ENCODE measurements around the gene SV2C. TPM values are rescaled to one million over a fixed set of nuclear protein-coding genes. Genes with fewer than 3 reads are reported as not detected.

The SV2C gene
- total and polyA plus RNA-seq, 2 of the 13 experiments (the other 11 are each of a cell fraction or from before 2014, with no cell fraction given) = not detected

DNA sequence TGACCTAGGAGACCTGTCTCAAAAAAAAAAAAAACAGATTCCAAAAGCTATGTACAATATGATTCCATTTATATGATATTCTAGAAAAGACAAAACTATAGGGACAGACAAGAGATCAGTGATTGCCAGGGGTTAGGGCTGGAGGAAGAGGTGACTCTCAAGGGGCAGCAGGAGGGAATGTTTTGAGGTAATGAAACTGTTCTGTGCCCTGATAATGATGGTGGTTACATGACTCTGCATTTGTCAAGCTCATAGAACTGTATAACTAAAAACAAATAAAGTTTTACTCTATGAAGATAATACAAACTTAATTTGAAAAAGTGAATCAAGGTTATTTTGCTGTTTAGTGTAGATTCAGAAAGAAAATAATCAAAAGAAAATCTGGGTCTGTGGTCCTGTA is 194.6 kb downstream of the SV2C start:
- FAIRE-seq = no peak
- BruUV-seq (replicated peaks) = no TSS peak
- no peaks in the 10 kb centered on the region for H3K79me2 ChIP-seq (ENCODE audit: insufficient read depth, low read length)
- TF ChIP-seq, protein P1, sequence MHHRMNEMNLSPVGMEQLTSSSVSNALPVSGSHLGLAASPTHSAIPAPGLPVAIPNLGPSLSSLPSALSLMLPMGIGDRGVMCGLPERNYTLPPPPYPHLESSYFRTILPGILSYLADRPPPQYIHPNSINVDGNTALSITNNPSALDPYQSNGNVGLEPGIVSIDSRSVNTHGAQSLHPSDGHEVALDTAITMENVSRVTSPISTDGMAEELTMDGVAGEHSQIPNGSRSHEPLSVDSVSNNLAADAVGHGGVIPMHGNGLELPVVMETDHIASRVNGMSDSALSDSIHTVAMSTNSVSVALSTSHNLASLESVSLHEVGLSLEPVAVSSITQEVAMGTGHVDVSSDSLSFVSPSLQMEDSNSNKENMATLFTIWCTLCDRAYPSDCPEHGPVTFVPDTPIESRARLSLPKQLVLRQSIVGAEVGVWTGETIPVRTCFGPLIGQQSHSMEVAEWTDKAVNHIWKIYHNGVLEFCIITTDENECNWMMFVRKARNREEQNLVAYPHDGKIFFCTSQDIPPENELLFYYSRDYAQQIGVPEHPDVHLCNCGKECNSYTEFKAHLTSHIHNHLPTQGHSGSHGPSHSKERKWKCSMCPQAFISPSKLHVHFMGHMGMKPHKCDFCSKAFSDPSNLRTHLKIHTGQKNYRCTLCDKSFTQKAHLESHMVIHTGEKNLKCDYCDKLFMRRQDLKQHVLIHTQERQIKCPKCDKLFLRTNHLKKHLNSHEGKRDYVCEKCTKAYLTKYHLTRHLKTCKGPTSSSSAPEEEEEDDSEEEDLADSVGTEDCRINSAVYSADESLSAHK (CRISPR knock-in tag; IDR thresholded peaks at IDR 0.05; ENCODE audit: borderline replicate concordance) = no peak
- TF ChIP-seq SRY (CRISPR knock-in tag; IDR thresholded peaks at IDR 0.05) = no peak
- no peak for TF ChIP-seq SMC3 (IDR thresholded peaks at IDR 0.05; ENCODE audit: low read length)
- no peak for TF ChIP-seq ZNF121 (CRISPR knock-in tag; IDR thresholded peaks at IDR 0.05)
- TF ChIP-seq, protein P2, sequence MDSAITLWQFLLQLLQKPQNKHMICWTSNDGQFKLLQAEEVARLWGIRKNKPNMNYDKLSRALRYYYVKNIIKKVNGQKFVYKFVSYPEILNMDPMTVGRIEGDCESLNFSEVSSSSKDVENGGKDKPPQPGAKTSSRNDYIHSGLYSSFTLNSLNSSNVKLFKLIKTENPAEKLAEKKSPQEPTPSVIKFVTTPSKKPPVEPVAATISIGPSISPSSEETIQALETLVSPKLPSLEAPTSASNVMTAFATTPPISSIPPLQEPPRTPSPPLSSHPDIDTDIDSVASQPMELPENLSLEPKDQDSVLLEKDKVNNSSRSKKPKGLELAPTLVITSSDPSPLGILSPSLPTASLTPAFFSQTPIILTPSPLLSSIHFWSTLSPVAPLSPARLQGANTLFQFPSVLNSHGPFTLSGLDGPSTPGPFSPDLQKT (CRISPR knock-in tag; IDR thresholded peaks at IDR 0.05; ENCODE audit: borderline replicate concordance) = no peak
- TF ChIP-seq, protein P3, sequence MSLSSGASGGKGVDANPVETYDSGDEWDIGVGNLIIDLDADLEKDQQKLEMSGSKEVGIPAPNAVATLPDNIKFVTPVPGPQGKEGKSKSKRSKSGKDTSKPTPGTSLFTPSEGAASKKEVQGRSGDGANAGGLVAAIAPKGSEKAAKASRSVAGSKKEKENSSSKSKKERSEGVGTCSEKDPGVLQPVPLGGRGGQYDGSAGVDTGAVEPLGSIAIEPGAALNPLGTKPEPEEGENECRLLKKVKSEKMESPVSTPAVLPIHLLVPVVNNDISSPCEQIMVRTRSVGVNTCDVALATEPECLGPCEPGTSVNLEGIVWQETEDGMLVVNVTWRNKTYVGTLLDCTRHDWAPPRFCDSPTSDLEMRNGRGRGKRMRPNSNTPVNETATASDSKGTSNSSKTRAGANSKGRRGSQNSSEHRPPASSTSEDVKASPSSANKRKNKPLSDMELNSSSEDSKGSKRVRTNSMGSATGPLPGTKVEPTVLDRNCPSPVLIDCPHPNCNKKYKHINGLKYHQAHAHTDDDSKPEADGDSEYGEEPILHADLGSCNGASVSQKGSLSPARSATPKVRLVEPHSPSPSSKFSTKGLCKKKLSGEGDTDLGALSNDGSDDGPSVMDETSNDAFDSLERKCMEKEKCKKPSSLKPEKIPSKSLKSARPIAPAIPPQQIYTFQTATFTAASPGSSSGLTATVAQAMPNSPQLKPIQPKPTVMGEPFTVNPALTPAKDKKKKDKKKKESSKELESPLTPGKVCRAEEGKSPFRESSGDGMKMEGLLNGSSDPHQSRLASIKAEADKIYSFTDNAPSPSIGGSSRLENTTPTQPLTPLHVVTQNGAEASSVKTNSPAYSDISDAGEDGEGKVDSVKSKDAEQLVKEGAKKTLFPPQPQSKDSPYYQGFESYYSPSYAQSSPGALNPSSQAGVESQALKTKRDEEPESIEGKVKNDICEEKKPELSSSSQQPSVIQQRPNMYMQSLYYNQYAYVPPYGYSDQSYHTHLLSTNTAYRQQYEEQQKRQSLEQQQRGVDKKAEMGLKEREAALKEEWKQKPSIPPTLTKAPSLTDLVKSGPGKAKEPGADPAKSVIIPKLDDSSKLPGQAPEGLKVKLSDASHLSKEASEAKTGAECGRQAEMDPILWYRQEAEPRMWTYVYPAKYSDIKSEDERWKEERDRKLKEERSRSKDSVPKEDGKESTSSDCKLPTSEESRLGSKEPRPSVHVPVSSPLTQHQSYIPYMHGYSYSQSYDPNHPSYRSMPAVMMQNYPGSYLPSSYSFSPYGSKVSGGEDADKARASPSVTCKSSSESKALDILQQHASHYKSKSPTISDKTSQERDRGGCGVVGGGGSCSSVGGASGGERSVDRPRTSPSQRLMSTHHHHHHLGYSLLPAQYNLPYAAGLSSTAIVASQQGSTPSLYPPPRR (CRISPR knock-in tag; IDR thresholded peaks at IDR 0.05; ENCODE audit: borderline replicate concordance) = no peak
- TF ChIP-seq PHF20 (CRISPR knock-in tag; IDR thresholded peaks at IDR 0.05) = no peak
- TF ChIP-seq BORCS8-MEF2B (CRISPR knock-in tag; IDR thresholded peaks at IDR 0.05) = no peak
- TF ChIP-seq MIER3 (CRISPR knock-in tag; IDR thresholded peaks at IDR 0.05; ENCODE audit: borderline replicate concordance) = no peak
- TF ChIP-seq MZF1 (CRISPR knock-in tag; IDR thresholded peaks at IDR 0.05; ENCODE audit: borderline replicate concordance) = no peak

More for the DNA sequence above, 194.6 kb downstream of the SV2C start:
- no peaks in the 10 kb centered on the region for H4K20me1 ChIP-seq (ENCODE audit: insufficient read depth, low read length)
- no peak overlapping the region for H3K27ac ChIP-seq (ENCODE audit: extremely low read length, insufficient read depth, low read length)
- H3K9me3 ChIP-seq (ENCODE audit: low read length) = peaks cover 7% of the 10 kb centered on the region; the same call in 1 of the 2 replicates
- no peak overlapping the region for H3K4me2 ChIP-seq (ENCODE audit: low read depth, low read length)
- H3K9ac ChIP-seq (ENCODE audit: insufficient read depth, low read depth, low read length) = no peak overlapping the region
- intact Hi-C loops (cut with micrococcal nuclease; ENCODE audit: unreplicated experiment) (no loop called here), in situ Hi-C loops (cut with HindIII; ENCODE audit: extremely low pct_ligation_motif_present, low pct_unique_long_range_greater_than_20kb) (no loop called here)
- ChIA-PET CTCF (ENCODE audit: low intra/inter-chr PET ratio, low total read pairs) (no interaction called here), POLR2A (no interaction called here)
- H3K36me3 ChIP-seq (replicated peaks in 1 of 2; ENCODE audit: control insufficient read depth in 1 of 2, insufficient read depth in 2 of 2, low read length in 2 of 2) = no peaks in the 10 kb centered on the region
- ATAC-seq = no peak
- no peak overlapping the region for H2AFZ ChIP-seq (ENCODE audit: low read length)
- H3K4me1 ChIP-seq (ENCODE audit: insufficient read depth, low read length) = no peaks in the 10 kb centered on the region
- no peak for DNase-seq (ENCODE audit: low spot score)
- peaks cover 2 to 15% of the 10 kb centered on the region in 2 experiments; a peak in 3 of 5 replicates for H3K27me3 ChIP-seq (ENCODE audit: control insufficient read depth in 1 of 2, insufficient read depth in 2 of 2, low read length in 2 of 2)
- no peak overlapping the region for H3K4me3 ChIP-seq (replicated peaks in 1 of 3; ENCODE audit: insufficient read depth in 1 of 3, low read depth in 2 of 3, low read length in 3 of 3)
